GM15510 (cell line): Measurements from ENCODE around the gene EMC8.

Source experiments
- POLR2A ChIP-seq: IDR thresholded peaks from 3 replicates; pipeline ENCODE4 v1.6.1; 2011; ENCODE audit warnings: borderline replicate concordance; ENCODE audit not compliant: insufficient read length; ENCODE audit errors: extremely low read depth

EMC8 gene

DNA sequence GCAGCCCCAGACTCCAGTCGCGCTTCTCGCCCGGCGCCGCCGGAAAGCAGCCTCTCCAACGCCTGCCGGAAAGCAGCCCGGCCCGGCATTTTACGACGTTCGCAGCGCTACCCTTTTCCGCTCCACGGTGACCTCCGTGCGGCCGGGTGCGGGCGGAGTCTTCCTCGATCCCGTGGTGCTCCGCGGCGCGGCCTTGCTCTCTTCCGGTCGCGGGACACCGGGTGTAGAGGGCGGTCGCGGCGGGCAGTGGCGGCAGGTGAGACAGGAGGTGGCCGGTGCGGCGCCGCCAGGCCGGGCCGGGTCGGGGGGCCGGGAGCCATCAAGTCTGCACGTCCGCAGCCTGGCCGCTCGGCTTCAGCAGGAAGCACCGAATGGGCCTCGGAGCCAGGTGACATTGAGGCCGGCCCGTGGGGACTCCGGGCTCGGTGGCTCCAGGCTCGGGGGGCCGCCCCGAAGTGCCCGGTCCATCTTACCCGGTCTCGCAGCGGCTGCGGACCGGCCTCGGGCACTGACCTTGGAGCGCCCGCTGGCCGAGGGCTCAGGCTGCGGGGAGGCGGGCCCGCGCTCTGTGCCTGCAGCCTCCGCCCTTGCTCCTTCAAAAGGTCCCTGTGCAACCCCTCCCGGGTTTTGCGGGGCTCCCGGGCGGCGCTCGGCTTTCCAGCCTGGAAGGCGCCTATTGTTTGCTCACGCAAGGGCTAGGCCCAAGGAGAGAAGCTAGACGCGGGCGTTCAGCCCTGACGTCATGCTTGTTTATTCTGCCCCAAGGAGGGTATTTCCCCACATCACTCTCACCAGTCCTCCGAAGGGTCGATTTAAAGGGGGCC, at the start of gene EMC8, which contains the start of gene COX4I1:
Gene EMC8 (minus strand): TSS at position 48 of the 824 bp plus-strand sequence. CDS start 249 bp downstream, outside the sequence.
Gene COX4I1 (plus strand): TSS at position 199 of the 824 bp plus-strand sequence. CDS start 1,511 bp downstream, outside the sequence.
- peak; percentile 96 for TF ChIP-seq POLR2A

DNA sequence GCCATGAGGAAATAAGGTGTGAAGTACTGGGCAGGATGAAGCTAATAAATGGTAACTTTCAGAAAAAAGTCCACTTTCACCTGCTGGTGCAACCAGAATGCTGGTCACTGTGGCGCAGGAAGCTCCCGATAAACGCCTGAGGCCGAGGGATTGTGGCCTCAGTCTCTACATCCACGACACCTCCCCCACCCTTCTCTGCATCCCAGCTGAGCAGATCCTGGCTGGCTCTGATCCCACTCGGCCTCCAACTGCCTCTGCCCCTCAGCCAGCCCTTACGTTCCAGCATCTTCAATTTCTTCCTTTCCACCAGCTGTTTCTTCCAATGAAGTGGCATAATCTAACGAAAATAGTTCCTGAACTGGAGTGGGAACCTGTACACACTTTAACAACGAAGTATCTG, 49.6 kb upstream of the EMC8 start:
- TF ChIP-seq POLR2A = no peak

DNA sequence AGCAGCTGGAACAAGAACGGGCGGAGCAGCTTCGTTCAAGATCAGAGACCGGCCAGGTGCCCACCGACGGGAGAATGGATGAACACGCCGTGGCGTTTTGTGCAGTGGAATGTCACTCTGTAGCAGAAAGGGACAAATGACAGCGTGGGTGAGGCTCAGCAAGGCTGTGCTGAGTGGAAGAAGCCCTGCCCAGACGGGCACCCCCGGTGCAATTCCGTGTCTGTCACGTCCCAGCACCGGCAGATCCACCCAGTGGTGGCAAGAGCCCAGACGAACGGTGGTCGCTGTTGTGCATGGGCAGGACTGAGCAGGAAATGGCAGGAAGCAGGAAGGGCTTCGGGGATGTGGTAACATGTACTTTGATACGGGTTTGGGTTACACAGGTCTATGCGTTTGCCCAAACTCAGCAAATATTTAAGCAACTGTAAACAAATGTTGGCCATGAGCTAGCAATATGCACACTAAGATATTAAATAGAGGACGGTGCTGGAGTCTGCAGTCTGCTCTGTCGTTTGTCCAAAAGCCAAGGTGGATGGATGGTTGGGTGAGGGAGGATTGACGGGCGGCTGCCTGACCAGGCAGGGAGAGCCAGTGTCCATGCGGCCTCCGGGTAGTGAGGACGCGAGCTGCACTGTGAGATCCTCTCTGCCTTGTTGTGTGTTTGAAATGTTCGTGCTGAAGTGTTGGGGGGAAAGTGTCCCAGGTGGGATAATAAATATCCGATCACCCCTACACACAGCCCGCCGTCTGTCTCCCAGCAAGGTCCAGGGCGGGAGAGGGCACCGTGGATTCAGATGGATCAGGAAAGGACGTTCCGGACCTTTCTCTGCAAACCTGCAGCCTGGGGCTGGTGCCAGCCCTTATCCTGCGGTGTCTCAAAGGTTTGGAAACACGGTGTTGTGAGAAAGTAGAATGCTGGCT, 48.6 kb upstream of the EMC8 start:
- TF ChIP-seq POLR2A = no peak

DNA sequence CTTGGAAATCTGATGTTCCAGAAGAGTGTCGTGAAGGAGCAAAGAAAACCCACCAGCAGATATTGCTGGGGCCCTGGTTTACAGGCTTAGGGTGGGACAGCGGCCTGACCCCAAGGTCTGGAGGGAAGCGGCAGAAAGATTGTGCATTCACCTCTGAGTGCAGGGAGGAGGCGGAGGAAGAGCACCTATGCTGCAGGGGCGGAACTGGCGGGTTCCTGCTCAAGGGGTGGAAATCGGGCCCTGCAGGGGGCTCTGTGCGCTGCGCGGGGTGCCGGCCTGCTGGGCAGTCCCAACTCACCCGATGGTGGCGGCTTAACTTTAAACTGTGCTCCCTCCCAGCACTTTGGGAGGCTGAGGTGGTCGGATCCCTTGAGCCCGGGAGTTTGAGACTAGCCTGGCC, 47.7 kb upstream of the EMC8 start:
- TF ChIP-seq POLR2A = no peak

DNA sequence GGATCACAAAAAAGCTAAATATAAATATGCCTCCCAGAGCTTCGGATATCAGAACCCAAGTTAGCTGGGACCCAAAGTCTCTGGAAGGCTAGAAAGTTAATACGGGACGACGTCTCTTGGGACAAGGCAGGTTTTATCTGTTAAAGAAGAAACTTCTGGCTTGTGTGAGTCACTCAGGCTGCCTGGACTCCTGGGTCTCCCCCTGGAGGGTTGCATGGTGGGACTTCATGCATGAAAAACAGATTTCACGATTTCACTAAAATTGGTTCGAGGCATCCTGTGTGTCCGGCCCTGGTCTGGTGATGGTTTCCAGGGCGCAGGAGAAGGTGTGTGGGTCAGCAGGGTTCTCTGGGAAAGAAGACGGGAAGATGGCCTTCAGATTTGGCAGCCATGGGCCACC, 47.1 kb upstream of the EMC8 start:
- TF ChIP-seq POLR2A = no peak

DNA sequence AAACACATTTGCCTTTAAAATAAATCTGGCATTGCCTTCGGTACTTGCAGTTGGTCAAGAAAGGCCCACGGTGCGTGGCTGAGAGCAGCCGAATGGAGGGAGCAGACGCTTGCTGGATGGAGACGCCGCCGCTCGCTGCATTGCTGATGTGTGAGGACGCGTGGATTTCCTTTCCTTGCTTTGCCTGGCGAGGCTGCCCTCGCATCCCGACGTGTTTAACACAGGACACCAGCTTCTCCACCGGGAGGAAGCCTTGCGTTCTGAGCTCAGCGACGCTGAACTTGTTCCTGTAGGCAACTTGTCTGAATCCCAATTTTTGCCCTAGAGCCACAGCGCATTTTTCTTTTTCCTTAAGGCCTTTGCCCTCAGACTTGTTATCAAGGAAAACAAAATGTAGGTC, 45.9 kb upstream of the EMC8 start:
- TF ChIP-seq POLR2A = no peak

DNA sequence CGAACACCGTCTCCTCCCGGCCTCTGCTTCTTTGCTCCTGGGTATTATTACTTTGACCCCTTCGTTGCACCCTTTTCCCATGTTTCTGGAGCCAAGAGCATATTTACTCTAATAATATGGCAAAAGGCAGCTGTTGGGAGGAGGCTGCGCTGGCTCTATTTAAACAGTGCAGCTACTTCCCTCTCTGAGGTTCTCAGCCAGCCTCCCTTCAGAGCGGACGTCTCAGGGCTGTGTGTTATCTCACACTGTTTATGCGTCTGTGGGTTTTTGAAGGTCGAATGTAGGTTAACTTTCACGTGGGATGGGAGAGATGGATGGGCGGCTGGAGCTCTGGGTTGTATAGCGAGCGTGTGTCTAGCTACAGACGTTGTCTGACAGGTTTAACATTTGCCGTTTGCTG, 45.4 kb upstream of the EMC8 start:
- TF ChIP-seq POLR2A = no peak

DNA sequence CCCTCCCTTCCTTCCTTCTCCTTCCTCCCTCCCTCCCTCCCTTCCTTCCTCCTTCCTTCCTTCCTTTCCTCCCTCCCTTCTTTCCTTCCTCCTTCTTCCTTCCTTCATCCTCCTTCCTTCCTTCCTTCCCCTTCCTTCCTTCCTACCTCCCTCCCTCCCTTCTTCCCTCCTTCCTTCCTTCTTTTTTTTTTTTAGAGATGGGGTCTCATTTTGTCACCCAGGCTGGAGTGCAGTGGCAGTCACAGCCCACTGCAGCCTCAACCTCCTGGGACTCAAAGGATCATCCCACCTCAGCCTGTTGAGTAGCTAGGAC, 44.8 kb upstream of the EMC8 start:
- no peak for TF ChIP-seq POLR2A

DNA sequence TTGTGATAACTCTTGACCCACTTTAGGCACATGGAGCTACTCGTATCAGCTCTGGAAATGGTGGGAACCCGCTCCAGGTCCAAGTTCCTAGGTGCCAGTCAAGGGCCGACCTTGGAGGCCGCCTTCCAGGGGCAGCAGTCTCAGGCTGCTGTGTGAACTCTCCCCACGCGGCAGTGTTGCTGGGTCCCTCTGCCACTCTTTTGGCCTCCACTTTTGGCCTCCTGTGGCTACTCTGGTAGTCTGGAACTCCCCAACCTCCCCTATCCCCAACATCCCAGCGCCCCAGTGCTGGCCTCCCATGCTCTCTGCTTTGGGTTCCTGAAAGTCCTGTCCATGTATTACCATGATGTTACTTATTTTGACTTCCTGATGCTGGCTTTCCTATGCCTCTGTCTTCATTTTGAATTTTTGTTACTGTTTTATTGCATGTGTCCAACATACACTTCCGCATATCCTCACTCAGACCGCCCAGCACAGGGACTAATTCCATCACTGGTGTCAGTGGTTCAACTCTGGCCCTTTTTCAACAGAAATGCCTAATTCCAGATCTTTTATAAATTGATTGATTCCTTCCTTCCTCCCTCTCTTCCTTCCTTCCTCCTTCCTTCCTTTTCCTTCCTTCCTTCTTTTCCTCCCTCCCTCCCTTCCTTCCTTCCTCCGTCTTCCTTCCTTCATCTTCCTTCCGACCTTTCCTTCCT, 44.3 kb upstream of the EMC8 start:
- no peak for TF ChIP-seq POLR2A

DNA sequence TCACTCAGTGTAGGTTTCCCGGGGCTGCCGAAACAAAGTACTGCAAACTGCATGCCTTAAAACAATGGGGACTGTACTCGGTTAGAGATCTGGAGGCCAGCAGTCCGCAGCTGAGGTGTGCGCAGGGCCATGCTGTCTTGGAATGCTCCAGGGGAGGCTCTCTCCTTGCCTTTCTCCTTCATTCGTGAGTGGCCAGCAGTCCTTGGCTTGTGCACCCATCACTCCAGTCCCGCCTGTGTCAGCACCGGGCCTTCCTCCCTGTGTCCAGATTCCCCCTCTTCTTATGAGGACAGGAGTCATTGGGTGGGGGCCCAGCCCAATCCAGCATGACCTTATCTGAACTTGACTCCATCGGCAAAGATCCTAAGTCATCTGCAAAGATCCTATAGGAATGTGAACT, 43.5 kb upstream of the EMC8 start:
- no peak for TF ChIP-seq POLR2A

DNA sequence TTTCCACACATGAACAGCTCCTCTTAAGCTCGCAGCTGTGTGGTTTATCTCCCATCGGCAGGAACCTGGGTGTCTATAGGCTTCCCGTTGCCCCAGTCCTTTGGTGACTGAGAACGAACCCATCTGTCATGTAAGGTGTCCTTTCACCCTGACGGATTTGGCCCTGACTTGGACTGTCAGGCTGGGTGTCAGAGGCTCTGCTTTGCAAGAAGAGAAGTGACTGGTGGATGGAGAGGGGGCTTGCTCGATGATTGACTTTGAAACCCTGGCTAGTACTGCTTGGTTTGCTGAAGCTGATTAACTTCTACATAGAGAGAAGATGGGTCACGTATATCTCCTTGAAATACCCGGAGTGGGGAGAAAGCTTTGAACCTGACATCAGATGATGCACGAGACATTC, 43.1 kb upstream of the EMC8 start:
- TF ChIP-seq POLR2A = no peak

DNA sequence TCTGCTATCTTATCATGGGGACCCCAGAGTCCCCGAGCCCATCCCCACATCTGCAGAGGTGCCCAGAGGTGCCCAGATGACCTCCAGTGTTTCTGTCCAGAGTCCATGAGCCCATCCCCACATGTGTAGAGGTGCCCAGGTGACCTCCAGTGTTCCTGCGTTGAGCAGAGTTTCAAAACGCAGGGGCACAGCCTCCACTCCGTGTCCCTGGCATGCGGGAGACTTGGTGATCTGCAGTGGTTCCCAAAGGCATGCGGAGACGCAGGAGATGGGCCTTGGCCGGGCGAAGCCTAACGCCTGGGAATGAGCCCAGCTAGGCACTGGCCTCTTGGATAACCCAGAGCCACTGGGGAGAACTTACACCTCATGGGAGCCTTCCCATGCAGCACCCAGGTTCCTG, 41.5 kb upstream of the EMC8 start:
- TF ChIP-seq POLR2A = no peak

DNA sequence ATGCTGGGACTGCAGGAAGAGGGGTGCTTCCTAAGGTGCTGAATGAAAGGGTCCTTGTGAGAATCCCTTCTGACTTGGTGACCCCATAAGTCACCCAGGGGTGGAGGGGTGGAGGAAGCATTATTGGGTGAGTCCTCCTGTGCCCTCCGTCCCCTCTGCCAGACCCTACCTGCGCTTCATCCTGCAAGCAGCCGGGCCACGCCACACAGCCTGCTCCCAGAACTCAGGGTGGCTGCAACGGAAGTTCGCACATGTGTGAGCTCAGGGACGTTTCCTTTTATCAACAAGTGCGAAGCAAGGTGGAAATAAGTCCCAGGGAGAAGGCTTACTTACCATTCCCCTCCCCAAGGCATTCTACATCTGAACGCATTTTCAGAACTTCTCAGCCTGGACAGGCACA, 41.1 kb upstream of the EMC8 start:
- no peak for TF ChIP-seq POLR2A

DNA sequence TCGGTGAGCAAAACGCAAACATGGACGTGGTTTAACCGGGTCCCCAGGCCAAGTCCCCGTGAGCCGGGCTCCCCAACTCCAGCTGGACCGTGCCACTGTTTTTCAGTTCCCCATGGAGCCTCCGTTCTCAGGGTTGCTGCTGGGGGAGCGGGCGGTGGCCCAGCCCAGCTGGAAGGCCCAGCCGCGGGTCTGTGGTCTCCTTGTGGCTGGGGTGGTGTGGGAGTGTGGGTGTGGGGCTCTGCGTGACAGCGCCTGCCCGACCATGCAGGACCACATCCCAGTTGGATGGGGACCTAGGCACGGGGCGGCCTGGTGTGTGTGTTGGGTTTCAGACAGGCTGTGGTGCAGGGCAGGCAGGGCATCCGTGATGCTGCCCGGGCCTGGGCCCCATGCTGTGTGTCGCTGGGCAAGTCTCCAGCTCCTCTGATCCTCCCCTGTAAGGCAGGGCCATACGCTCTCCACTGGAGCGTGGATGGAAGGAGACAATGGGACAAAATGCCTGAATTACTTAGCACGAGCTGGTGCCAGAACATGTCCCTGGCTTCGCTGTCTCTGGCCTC, 40.4 kb upstream of the EMC8 start:
- no peak for TF ChIP-seq POLR2A

DNA sequence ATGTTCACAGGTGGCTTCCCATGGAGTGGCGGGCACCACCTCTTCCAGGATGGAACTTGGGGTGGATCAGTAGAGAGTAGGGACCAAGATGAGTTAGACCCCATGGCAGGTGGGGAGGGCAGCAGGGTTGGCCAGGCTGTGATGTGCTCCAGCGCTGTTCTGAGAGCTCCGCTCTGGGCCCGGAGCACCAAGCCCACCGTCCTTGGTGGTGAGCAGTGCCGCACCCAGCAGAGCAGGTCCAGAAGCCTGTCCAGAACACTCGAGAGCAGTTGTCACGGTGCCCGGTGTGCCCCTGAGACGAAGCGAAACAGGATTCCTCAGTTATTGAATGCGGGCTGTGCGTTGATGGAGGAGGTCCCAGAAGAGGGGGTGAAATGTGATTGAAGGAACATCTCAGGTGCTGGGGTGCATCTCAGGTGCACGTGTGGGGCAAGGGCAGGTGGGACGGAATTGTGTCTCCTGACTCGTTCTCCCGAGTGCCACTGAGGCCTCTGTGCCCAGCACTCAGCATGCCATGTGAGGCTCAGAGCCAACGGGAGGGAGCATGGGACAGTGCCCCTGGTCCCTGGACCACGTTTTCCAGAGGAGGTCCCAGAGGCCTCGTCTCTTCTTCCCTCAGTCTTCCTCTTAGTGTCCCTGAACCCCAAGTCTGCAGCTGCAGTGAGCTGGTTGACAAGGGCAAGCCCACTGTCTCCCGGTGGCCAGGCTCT, 39.7 kb upstream of the EMC8 start:
- no peak for TF ChIP-seq POLR2A

DNA sequence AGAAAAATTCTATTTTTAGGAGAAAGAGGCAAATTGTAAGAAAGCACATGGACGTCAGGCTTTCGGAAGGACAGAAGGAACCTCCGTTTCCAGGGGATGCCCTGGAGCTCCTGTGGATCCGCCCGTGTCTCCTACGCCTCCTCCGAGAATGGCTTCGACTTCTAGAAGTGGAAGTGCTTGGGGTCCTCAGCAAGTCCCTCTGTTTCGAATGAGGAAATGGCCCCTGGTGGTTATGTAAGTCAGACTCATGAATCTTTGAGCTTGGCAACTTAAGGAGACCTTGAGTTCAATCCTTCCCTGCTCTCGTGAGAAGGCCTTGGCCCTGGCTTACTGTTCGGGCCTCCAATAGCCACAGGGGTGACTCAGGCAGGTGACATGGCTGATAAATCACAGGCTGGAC, 39.0 kb upstream of the EMC8 start:
- no peak for TF ChIP-seq POLR2A
